Epidermal melanocyte (primary cell): ENCODE measurements around the gene VPS4A.

Experiments
- DNase-seq: peaks from one replicate; pipeline ENCODE4 v3.0.0; 2011; ENCODE audit warnings: low spot score; ENCODE audit not compliant: insufficient read length

VPS4A gene

DNA sequence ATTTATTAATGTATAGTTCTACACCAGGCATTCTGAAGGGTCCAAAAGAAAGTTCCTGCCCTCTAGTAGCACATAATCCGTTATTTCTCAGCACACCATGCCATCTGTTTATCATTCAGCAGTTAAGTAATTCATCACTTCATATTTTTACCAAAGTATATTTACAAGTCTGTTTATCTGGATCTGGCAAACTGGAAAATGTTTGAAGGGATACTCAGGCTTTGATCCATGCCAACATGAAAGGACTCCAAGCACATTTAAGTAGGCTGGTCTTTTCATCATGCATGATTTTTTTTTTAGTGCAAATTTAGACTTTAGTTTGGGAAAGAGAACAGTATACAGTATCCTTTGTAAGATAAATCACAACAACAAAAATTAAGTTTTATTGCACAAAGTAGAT is 4.1 kb upstream of the VPS4A start:
- no peak for DNase-seq

DNA sequence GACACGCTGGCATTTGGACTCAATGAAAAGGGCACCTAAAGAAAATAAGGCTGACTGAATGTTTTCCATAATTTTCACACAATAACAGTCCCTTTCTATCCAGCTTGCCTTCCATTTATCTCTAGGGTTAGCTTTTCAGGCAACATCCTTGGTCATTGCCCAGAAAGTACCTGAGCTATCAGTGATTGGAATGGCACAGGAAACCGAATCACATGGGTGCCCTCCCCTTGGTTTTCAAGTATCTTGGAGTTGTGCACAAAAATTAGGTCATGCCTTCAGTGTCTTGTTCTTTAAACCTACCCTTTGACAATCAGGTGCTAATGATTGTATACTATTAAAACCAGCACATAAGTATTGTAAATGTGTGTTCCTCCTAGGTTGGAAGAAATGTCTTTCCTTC is 3.3 kb upstream of the VPS4A start:
- no peak for DNase-seq

DNA sequence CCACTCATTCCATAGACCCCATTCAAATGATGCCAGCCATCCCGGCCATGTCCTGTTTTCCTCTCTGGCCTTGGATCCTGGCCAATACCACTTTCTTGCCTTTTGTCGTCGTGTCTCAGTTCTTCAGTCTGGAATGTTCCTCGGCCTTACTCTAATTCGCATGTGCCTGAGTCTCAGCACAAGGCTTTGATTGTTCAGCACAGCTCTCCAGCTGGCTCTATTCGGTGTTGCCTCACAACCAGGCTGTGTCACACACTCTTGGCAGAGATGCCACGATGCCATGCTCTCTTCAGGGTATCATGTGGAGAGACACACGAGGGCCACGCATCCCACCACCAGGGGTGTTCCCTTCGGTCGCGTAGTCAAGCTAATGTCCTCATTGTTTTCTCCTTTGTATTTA is 1.8 kb upstream of the VPS4A start:
- DNase-seq, result no peak

DNA sequence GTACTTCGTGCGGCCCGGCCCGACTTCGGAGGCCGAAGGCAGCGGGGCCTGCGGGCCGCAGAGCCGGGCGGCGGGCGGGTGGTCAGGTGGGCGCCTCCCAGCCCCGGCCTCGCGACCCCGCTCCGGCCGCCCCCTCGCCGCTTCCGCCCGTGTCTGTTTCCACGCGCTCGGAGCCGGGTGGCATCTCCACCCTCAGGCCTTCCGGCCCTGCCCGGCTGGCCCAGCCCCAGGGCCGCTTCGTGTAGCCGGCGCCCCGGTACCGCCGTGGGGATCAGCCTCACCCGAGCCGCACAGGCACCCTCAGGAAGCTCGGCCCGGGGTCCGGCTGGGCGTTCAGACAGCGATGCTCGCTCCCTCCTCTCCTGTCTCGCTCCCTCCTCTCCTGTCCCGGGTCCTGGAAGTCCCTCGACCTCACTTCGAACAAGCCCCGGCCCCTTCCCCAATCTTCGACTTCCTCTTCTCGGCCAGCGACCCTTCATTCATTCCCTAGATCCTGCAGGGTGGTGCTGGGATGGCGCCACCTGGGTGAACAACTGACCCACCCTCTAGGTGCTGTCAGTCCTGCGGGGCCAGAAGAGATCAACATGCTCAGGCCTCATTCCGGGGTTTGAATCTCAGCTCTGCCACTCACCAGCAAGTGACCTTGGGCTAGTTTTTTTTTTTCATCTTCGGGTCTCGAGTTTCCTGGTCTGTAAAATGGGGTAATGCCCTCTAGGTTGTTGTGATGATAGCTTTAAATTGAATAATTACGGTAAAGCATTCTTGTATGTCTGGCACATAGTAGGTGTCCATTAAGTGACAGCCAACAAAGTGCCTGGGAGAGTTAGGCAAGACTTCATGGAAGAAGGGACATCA is 610 bp downstream of the VPS4A start:
- DNase-seq, result peak; percentile 16

DNA sequence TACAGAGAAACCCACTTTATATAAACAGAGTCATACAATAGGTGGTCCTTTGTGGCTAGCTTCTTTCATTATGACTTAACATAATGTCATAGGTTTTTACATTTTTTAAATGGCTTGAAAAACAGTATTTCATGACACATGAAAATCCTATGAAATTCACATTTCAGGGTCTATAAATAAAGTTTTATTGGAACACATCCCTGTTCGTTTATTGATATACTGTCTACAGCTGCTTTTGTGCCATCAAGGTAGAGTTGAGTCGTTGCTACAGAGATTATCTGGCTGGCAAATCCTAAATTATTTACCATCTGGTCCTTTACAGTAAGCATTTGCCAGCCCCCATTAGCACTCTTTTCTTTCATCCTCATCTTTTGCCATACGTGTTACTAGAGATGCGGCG is 2.3 kb downstream of the VPS4A start:
- no peak for DNase-seq

DNA sequence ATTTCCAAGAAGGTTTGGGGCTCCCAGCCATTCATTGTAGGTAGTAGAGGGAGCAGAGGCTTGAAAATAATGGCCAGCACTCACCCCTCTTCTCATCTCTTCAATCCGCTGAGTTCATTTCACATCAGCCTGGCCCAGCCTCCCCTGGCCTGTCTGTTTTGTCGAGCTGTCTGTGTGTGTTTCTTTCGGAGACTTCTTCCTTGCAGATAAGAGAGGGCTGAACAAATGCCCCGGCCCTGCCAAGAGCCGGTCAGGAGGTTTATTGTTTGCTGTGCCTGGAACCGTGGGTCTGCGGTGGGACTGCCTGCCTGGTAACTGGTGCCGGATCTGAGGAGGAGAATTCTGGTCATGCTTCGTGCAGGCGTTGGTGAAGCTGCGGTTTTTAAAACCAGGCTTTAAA is 3.4 kb downstream of the VPS4A start:
- no peak for DNase-seq

DNA sequence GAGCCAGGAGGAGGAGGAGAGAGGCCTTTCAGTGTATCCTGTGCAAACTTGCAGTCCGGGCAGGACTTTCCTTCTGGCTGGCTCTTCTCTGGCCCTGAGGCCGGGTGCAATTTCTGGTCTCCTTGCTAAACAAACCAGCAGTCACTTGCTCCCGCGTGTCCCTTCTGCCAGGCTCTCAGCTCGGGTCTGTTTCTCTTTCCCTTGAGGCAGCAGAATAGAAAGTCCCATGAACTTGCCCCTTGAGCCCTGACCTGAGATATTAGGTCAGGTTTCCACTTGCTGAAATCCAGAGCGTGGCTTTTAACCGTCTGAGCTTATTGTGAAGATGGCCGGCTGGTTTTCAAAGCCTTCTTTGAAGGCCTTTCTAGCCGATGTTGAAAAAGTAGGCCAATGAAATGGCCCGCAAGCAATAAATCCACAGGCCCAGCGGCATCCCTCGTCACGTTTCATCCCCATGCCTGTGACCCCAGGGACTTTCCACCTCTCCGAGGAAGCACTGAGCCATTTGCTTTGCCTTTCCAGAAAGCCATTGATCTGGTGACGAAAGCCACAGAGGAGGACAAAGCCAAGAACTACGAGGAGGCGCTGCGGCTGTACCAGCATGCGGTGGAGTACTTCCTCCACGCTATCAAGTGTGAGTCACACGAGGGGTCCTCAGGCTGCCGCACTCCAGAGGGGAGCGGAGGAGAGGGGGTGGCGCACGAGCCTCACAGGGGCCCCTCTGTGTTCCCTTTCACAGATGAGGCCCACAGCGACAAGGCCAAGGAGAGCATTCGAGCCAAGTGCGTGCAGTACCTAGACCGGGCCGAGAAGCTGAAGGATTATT is 4.5 kb downstream of the VPS4A start:
- no peak for DNase-seq

DNA sequence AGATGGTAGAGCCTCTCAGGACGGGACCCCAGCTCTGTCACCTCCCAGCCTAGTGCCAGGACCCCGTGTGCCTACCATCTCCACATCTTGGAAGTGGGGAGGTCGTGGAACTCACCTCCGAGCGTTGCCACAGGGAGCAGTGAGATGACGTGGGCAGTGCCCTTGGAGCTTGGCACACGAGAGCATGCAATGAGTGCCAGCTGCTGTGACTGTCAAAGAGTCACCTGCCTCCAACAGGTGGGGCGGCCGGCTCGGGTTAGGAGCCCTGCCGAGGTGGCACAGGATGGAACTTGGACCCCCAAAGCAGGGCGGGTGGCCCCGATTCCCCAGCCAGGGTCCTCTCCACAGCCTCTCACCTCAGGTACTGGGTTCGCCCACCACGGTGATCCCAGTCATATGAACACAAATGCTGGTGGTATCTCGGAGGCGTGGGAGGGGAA is 5.5 kb downstream of the VPS4A start:
- no peak for DNase-seq

DNA sequence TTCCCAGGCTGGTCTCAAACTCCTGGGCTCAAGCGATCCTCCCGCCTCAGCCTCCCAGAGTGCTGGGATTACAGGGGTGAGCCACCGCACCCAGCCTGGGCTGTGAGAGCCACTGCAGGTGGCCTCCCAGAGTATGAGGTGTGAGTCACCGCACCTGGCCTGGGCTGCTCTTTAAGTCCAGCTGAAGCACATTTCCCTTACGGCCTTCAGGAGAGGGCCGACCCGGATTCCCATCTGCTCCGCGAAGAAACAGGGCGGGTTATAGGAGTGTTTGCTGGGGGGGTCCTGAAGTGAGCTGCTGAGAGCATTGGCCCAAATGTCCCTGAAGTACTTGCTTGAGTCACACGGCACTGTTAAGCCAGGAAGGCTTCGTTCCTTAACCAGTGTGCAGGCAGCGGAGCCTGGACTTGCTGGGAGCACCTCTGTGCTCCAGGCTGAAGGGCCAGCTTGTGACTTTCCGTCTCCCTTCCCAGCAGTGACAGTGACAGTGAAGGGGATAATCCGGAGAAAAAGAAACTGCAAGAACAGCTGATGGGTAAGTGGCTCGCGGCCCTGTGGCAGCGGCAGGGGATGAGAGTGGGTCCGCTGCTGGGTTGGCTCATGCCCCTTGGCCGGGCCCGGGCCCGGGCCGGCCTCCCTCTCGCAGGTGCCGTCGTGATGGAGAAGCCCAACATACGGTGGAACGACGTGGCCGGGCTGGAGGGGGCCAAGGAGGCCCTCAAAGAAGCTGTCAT is 7.2 kb downstream of the VPS4A start:
- DNase-seq, result no peak

DNA sequence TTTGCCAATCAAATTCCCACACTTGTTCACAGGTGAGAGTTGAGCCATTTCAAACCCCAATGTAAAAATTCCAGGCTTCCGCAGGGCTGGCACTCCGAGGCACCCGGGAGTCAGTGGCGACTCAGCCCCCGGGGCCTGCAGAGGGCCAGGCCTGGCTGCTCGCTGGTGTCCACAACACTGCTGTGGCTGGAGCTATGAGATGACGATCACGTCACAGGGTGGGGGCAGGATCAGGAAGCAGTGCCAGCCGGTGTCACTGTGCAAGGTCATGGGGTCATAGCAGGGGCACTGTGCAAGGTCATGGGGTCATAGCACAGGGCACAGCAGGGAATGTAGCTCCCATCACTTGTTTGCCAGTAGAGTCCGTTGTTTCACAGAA is 7.8 kb downstream of the VPS4A start:
- DNase-seq, result no peak

DNA sequence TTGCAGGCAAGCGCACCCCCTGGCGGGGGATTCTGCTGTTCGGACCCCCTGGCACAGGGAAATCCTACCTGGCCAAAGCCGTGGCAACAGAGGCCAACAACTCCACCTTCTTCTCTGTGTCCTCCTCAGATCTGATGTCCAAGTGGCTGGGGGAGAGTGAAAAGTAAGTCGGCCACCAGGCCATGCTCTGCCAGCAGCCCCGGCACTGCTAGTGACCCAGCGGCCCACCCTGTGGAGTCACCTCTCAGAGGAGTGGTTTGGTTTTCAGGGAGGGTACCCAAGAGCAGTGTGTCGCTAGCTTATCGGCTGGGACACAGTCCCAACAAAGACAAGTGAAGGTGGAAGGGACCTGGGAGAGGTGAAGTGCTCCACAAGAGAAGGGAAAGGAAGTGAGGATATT is 8.2 kb downstream of the VPS4A start:
- no peak for DNase-seq

DNA sequence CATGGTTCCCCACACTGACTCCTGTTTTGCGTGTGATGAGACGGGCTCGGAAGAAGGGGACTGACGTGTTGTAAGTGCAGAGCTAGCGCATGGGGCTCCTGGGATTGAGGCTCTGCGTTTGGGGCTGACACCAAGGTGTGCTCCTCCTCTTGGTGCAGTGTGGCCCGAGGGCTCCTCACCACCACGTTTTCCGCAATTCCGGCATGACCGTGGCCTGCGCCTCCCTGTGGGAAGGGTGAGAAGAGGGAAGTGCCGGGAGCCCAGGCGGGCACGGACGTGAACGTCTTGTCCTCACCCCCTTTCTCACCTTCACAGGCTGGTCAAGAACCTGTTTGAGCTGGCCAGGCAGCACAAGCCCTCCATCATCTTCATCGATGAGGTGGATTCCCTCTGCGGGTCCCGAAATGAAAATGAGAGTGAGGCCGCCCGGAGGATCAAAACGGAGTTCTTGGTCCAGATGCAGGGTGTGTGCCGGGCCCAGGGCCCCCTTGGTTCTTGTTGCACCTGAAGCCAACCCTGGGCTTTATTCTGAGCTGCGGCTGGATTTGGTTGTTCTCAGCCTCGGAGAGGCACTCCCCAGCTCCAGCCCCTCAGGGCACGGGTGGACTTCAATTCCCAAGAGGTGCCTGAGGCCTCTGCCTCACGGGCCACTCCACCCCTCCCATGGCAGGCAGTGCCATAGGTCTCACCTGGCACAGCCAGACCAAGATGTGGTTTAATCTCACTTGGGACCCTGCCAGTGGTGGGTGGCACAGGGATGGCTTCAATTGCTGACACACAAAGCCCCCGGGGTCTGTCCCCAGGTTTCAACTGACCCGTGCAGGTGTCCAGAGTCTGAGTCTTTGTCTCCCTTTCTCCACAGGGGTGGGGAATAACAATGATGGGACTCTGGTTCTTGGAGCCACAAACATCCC is 8.9 kb downstream of the VPS4A start:
- no peak for DNase-seq

DNA sequence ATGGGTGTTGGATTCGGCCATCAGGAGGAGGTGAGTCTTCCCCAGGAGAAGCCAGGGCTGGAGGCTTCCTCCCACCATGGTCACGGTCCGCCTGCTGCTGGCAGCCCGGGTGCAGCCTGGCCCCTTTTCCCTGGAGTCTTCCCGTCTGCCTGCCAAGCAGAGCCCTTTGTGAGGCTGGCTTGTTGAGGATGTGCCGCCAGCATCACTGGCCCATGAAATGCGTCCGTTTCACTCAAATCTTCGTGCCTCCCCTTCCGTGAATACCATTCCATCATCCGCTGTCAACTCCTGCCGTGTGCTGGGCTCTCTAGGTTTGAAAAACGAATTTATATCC is 9.6 kb downstream of the VPS4A start:
- no peak for DNase-seq

DNA sequence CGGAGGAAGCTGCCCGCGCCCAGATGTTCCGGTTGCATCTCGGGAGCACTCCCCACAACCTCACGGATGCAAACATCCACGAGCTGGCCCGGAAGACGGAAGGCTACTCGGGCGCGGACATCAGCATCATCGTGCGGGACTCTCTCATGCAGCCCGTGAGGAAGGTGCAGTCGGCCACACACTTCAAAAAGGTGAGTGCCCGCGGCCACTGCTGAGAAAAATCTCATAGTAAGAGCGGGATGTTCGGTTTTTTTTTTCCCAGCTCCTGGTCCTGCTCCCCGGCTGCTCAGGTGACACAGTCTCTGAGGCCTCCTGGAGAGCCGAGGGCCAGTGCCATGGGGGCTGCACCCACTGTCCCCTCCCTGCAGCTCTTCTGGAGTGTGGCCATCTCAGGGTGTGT is 9.9 kb downstream of the VPS4A start:
- no peak for DNase-seq

DNA sequence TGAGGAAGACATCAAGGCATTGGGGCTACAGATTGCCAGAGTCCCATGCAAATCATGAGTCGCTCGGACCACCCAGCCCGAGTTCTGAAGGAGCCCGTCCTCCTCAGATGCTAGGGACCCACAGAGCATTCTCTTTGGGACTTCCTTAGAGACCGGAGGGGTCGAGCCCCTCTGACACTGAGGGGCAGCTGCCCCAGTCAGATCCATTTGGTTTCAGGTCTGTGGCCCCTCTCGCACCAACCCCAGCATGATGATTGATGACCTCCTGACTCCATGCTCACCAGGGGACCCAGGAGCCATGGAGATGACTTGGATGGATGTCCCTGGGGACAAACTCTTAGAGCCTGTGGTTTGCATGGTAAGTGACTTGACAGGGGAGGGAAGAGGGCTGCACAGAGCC is 11.2 kb downstream of the VPS4A start:
- no peak for DNase-seq

DNA sequence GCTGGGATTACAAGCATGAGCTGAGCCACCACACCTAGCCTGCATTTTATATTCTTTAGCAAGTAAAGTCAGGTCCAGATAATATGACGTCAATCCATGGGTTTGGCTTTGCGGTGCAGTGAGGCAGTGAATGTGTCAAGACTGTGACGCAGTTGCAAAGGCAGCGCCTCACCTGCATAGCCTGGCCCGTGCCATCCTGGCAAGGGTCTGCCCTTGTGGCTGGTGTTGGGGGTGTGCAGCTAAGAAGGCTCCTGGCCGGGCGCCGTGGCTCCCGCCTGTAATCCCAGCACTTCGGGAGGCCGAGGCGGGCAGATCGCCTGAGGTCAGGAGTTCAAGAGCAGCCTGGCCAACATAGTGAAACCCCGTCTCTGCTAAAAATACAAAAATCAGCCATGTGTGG is 12.3 kb downstream of the VPS4A start:
- DNase-seq, result no peak

DNA sequence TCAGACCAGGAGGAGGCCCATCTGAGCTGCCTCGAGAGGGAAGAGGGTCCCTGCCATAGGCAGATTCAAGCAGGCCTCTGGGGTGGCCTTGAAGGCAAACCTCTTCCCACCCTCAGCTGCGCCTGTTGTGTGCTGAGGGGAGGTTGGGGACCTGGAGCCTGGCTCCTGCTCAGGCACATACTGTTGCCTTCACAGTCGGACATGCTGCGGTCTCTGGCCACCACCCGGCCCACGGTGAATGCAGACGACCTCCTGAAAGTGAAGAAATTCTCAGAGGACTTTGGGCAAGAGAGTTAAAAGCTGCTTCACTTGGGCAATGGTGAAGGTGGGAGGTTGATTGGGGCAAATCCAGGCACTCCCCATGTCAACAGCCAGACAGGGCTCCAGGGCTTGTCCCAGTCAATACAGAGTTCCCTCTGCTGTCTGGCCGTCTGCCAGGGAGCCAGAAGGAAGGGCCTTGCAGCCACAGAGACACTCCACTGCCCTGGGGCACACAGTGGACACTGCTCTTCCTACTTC is 12.9 kb downstream of the VPS4A start:
- no peak for DNase-seq

DNA sequence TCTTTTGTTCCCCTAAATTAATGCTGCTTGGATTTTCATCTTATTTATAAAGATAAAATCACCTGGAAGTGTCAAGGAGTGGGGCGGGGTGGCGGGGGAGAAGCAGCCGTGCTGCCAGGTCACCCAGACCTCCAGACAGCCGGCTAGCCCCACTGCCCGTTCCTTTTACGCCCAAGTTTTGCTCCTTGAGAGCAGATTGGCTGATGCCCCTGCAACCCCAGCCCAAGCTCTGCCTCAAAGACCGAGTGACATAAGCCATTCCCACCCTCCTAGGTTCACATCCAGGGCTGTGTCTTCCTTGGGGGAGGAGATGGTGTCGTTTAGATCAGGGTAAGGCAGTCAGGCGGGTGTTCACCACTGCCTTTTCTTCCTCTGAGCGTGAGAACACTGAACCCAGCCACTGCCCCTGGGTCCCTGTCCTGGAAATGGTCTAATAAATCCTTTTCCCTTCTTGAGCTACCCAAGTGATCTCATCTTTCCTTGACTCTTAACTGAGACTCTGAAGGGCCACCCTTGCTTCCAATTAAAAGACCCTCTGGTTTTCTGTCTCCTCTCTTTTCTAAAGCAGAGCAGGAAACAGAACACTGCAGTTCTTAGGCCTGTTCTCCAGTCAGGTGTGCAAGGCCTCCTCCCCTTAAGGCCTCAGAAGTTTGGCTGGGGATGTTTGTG is 13.6 kb downstream of the VPS4A start:
- DNase-seq, result no peak

DNA sequence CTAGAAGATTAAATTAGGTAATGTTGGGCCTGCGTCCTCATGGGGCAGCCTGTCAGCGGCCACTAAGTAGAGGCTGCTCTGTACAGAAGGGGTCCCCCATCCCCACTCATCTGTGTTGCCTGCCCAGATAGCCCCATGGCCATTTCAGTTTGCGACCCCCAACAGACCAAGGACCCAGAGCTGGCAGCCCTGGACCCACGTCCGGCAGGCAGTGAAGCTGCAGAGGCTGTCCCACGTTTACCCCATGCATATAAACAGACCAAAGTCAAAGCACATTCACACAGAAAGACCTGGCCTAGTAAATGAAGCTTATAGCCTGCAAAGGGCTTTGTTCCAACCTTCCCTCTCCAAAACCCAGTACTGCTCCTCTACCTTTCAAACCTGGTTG is 14.6 kb downstream of the VPS4A start:
- DNase-seq, result no peak

DNA sequence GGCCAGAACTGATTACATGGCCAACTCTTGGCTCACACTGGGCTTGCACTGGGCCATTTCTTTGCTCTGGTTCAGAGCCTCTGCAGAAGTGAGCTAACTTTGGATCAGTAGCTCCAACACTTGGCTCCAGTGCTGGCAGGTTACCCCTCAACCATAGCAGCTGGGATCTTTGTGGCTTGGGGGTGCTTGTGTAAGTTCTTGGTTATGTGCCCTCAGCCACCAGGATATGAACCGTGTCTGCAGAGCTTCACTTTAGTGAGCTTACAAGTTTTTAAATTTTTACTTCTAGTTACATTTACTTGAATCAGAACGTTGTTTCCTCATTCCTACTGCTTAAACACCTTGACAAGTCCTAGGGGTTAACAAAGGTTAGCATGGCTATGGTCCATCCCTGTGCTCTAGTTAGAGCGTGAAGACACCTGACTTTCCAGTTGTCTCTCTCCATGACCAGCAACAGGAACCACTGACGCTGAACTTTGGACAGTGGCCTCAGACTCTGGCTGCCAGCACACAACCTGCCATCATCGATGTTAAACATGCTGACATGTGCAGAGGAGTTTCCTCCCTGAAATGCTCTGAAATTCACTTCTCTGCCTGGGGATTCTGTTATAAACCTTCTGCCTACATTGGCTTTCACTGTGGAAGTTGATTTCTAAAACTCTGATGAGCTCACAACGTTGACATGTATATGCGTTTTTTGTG is 15.2 kb downstream of the VPS4A start:
- DNase-seq, result no peak
